K562 (cell line): ENCODE measurements around the gene DISC1. TPM values are rescaled to one million over a fixed set of nuclear protein-coding genes. Genes with fewer than 3 reads are reported as not detected.

Experiments used
- ATAC-seq: fragments of 200-7000 bp; cut with Tn5 transposase; 3 replicates; pipeline ENCODE4 v1.9.1; 2020; ENCODE audit warnings: moderate library complexity
- BruUV-seq: library from RNA; stranded (reverse); fragments of 400-500 nt; replicated peaks from 2 replicates; lab custom pipeline; 2021; lab: Mats Ljungman, UMichigan
- CTCF ChIA-PET: fragments of 300-600 bp; formaldehyde crosslinking; extraction: SDS; loops from one replicate; lab custom pipeline; 2021; ENCODE audit warnings: low intra/inter-chr PET ratio; lab: Yijun Ruan, JAX
- POLR2A ChIA-PET: fragments of 300-600, 350-650 bp; sonication (Branson Sonifier 250); formaldehyde crosslinking; extraction: SDS; loops from one replicate; lab custom pipeline; 2021; ENCODE audit warnings: antibody characterized with exemption, inconsistent platforms; lab: Yijun Ruan, JAX
- DNase-seq, 4 experiments: peaks; one replicate each; pipeline versions ENCODE4 v3.0.0 to v3.0.0-alpha.2; 2011 to 2018; ENCODE audit warnings: low spot score in 3 of 4, mixed read lengths in 3 of 4; ENCODE audit errors: extremely low read depth in 1 of 4
- FAIRE-seq: peaks from 2 replicates; lab custom pipeline; 2011; peaks lifted over from hg19 to GRCh38; lab: Jason Lieb, UNC
- H2AFZ ChIP-seq: 2 replicates; pipeline ENCODE4 v1.6.0; 2011; ENCODE audit warnings: low read depth, low read length, control low read depth, inconsistent platforms
- H3K27ac ChIP-seq: fragments of 200-600 bp; 3 replicates; pipeline ENCODE4 v1.8.0; 2011; ENCODE audit warnings: low read depth, mild to moderate bottlenecking, control low read depth, inconsistent platforms, low read length, moderate library complexity, mixed read lengths; ENCODE audit errors: extremely low read depth
- H3K27me3 ChIP-seq, 2 experiments: fragments of 300-600 bp in 1 of 2; 2 replicates in 1 of 2; 3 replicates in 1 of 2; pipeline versions ENCODE4 v1.6.0 to v1.8.0; 2011; ENCODE audit warnings: inconsistent platforms in 2 of 2, low read length in 2 of 2, mild to moderate bottlenecking in 1 of 2, mixed read lengths in 1 of 2, moderate library complexity in 1 of 2; ENCODE audit not compliant: control insufficient read depth in 2 of 2, insufficient read depth in 2 of 2
- H3K36me3 ChIP-seq: fragments of 300-600 bp; 3 replicates; pipeline ENCODE4 v1.8.0; 2011; ENCODE audit warnings: mild to moderate bottlenecking, low read length, inconsistent platforms; ENCODE audit not compliant: control insufficient read depth, insufficient read depth
- H3K4me1 ChIP-seq, 2 experiments: fragments of 200-600 bp in 1 of 2; replicated peaks in 1 of 2; 2 replicates in 1 of 2; 3 replicates in 1 of 2; pipeline versions ENCODE4 v1.5.1 to v1.8.0; 2011; ENCODE audit warnings: inconsistent platforms in 2 of 2, low read length in 2 of 2, mild to moderate bottlenecking in 1 of 2, mixed read lengths in 1 of 2, moderate library complexity in 1 of 2; ENCODE audit not compliant: control insufficient read depth in 2 of 2, insufficient read depth in 2 of 2
- H3K4me2 ChIP-seq: 2 replicates; pipeline ENCODE4 v1.6.1; 2011; ENCODE audit warnings: low read length, control low read depth, inconsistent platforms, mixed read lengths; ENCODE audit not compliant: insufficient read depth
- H3K4me3 ChIP-seq: fragments of 200-600 bp; sonication (generic), shearing (Covaris generic); 2 replicates; pipeline ENCODE4 v1.5.1; 2016; ENCODE audit warnings: control low read depth, inconsistent platforms
- H3K79me2 ChIP-seq: fragments of 200-600 bp; 3 replicates; pipeline ENCODE4 v1.8.0; 2011; ENCODE audit warnings: low read length, inconsistent platforms; ENCODE audit not compliant: control insufficient read depth, insufficient read depth
- H3K9ac ChIP-seq, 2 experiments: 2 replicates each; pipeline versions ENCODE4 v1.6.0 to v1.6.1; 2011; ENCODE audit warnings: low read depth in 2 of 2, low read length in 2 of 2, control low read depth in 1 of 2, inconsistent platforms in 1 of 2, mild to moderate bottlenecking in 1 of 2, mixed read lengths in 1 of 2; ENCODE audit not compliant: insufficient read depth in 1 of 2
- H3K9me1 ChIP-seq: one replicate; pipeline ENCODE4 v1.6.0; 2011; ENCODE audit warnings: inconsistent platforms, mild to moderate bottlenecking, low read length, moderate library complexity; ENCODE audit not compliant: control insufficient read depth, insufficient read depth
- H3K9me3 ChIP-seq: replicated peaks from 2 replicates; pipeline ENCODE4 v1.5.1; 2011; ENCODE audit warnings: low read depth, low read length, inconsistent platforms; ENCODE audit not compliant: control insufficient read depth, insufficient read depth
- H4K20me1 ChIP-seq: replicated peaks from 2 replicates; pipeline ENCODE4 v1.6.1; 2011; ENCODE audit warnings: low read length, inconsistent platforms, mixed read lengths; ENCODE audit not compliant: control insufficient read depth, insufficient read depth
- ARID2 ChIP-seq: fragments of 450-650 bp; IDR thresholded peaks from 2 replicates; pipeline ENCODE4 v1.6.1; 2017; ENCODE audit warnings: antibody characterized with exemption, mild to moderate bottlenecking
- DEAF1 ChIP-seq: fragments of 450-650 bp; formaldehyde crosslinking; IDR thresholded peaks from 2 replicates; pipeline ENCODE4 v1.4.0; 2020; ENCODE audit warnings: mild to moderate bottlenecking, moderate library complexity
- HDAC8 ChIP-seq: fragments of 450-650 bp; IDR thresholded peaks from 2 replicates; pipeline ENCODE4 v1.6.1; 2016; ENCODE audit warnings: mild to moderate bottlenecking, missing genetic modification characterization, moderate library complexity, missing compliant biosample characterization
- MAZ ChIP-seq, 2 experiments: fragments of 450-650 bp in 1 of 2; sonication (generic) in 1 of 2; formaldehyde crosslinking; IDR thresholded peaks in 1 of 2; conservative IDR thresholded peaks in 1 of 2; 2 replicates each; pipeline versions ENCODE4 v1.4.0 to v1.5.0; 2020; ENCODE audit warnings: mild to moderate bottlenecking in 1 of 2, missing genetic modification reagents in 1 of 2
- MXI1 ChIP-seq: IDR thresholded peaks from 2 replicates; pipeline ENCODE4 v1.6.1; 2011; ENCODE audit warnings: low read depth, mild to moderate bottlenecking, improper control_type of control experiment, low read length
- NONO ChIP-seq, 2 experiments: fragments of 200-400 bp in 1 of 2; fragments of 450-650 bp in 1 of 2; formaldehyde crosslinking in 1 of 2; IDR thresholded peaks; 2 replicates each; pipeline ENCODE4 v1.6.1; 2017; ENCODE audit warnings: low read depth in 2 of 2, mild to moderate bottlenecking in 2 of 2, moderate library complexity in 2 of 2, low read length in 1 of 2
- TRIM25 ChIP-seq: fragments of 450-650 bp; IDR thresholded peaks from 2 replicates; pipeline ENCODE4 v1.7.0; 2016; ENCODE audit warnings: borderline replicate concordance
- TSC22D4 ChIP-seq: fragments of 450-650 bp; IDR thresholded peaks from 2 replicates; pipeline ENCODE4 v1.6.1; 2016; ENCODE audit warnings: missing genetic modification characterization, missing biosample characterization, control low read depth
- XRCC4 ChIP-seq: IDR thresholded peaks from one replicate; pipeline ENCODE4 v1.6.1; 2011; ENCODE audit not compliant: insufficient read depth, insufficient read length; ENCODE audit errors: extremely low read depth
- ZBTB9 ChIP-seq: fragments of 450-650 bp; formaldehyde crosslinking; IDR thresholded peaks from 2 replicates; pipeline ENCODE4 v1.4.0; 2020; ENCODE audit warnings: mild to moderate bottlenecking, moderate library complexity
- ZNF146 ChIP-seq: IDR thresholded peaks from one replicate; pipeline ENCODE4 v1.6.1; 2018; ENCODE audit warnings: missing compliant biosample characterization; ENCODE audit not compliant: unreplicated experiment
- ZNF263 ChIP-seq: sonication (generic); formaldehyde crosslinking; IDR thresholded peaks from 2 replicates; pipeline ENCODE4 v1.8.0; 2022; ENCODE audit warnings: mild to moderate bottlenecking, missing genetic modification reagents, borderline replicate concordance
- WGBS: fragments of 100-300 bp; shearing (Covaris generic); methylation state at CpG from one replicate; pipeline ENCODE4 v1.1.6; 2016; ENCODE audit warnings: low coverage, mixed read lengths; ENCODE audit not compliant: insufficient coverage; ENCODE audit errors: missing lambda C conversion rate; 5-methylcytosine and 5-hydroxymethylcytosine counted together
- in situ Hi-C: fragments of 300-500 bp; cut with MboI; formaldehyde crosslinking; loops from 4 replicates; pipeline ENCODE4 v1.15.0; 2018; ENCODE audit warnings: inconsistent platforms, mixed read lengths
- intact Hi-C: fragments of 100-400 bp; cut with micrococcal nuclease; formaldehyde crosslinking; loops from 2 replicates; pipeline ENCODE4 v1.14.2; 2022
- polyA plus RNA-seq, 8 experiments: library from polyadenylated mRNA; depleted of rRNA in 4 of 8; stranded (reverse) in 5 of 8; unstranded in 3 of 8; fragments of >200 nt; fragmentation: Nextera tagmentation in 2 of 8; fragmentation: Illumina TruSeq in 1 of 8; extraction: Ambion mirVana in 2 of 8; extraction: Trizol in 1 of 8; gene quantifications; 2 replicates each; pipeline versions ENCODE4 v1.2.1 to v1.2.3, GENCODE V29; 2011 to 2014; ENCODE audit warnings: inconsistent platforms in 1 of 8, missing spikeins in 1 of 8
- total RNA-seq, 7 experiments: library from RNA; depleted of rRNA in 6 of 7; stranded (reverse); fragments of >200 nt in 6 of 7; fragmentation: Illumina TruSeq in 2 of 7; extraction: Trizol in 2 of 7; gene quantifications; 2 replicates each; pipeline versions ENCODE4 v1.2.1 to v1.2.3, GENCODE V29; 2011 to 2021; ENCODE audit warnings: low replicate concordance in 1 of 7

Gene DISC1
- total and polyA plus RNA-seq, 9 of the 15 experiments (the other 6 are each of a cell fraction or from before 2014, with no cell fraction given): 0.01 to 0.11 (median 0.08) TPM; not detected in 1

- TF ChIP-seq ZNF146 (no peak), NONO (IDR thresholded peaks at IDR 0.05; ENCODE audit: low read depth in 2 of 2, low read length in 1 of 2) (no peak), ARID2 (no peak), TSC22D4 (tag) (no peak), XRCC4 (no peak), ZBTB9 (CRISPR knock-in tag) (no peak)
Measured at GRCh38 chr1:231663211-231663792, 36.7 kb downstream of the DISC1 start (continued).

GRCh38 chr1:231665101-231665500 is 38.5 kb downstream of the DISC1 start:
- intact Hi-C loops: no loop called here
- Histone ChIP-seq H2AFZ (no peak overlapping the region), H3K79me2 (no peaks in the 10 kb centered on the region), H3K4me3 (no peak overlapping the region), H3K36me3 (no peaks in the 10 kb centered on the region), H3K9me1 (no peaks in the 10 kb centered on the region), H3K27me3 (no peaks in the 10 kb centered on the region), H3K4me2 (no peak overlapping the region), H3K9ac (no peak overlapping the region), H3K4me1 (no peaks in the 10 kb centered on the region), H3K27ac (no peak overlapping the region), H4K20me1 (no peaks in the 10 kb centered on the region), H3K9me3 (no peaks in the 10 kb centered on the region)
- ChIA-PET POLR2A (no interaction called here), CTCF (no interaction called here)
- no peak for ATAC-seq
- in situ Hi-C loops: no loop called here
- BruUV-seq: no TSS peak
- TF ChIP-seq HDAC8 (no peak), MAZ (CRISPR knock-in tag; conservative IDR thresholded peaks at IDR 0.05 in 1 of 2, IDR thresholded peaks at IDR 0.05 in 1 of 2) (no peak), ZNF263 (no peak), MXI1 (no peak), DEAF1 (no peak), TRIM25 (no peak)
- 0% methylated on average over 5 of the region's 5 CpGs for WGBS
- FAIRE-seq: no peak
- no peak for DNase-seq
